Measurements from ENCODE around the gene PIK3C2A. TPM values are rescaled to one million over a fixed set of nuclear protein-coding genes. Genes with fewer than 3 reads are reported as not detected.

The PIK3C2A gene
- total and polyA plus RNA-seq, 2 donors (not counting 1 experiment from before 2014, with no cell fraction given), result 7.0 to 48.8 TPM

GRCh38 chr11:17183836-17184235 is 23.9 kb downstream of the PIK3C2A start:
- Histone ChIP-seq H3K27me3 (replicated peaks in 1 of 4; ENCODE audit: control extremely low read depth in 1 of 4, control insufficient read depth in 3 of 4, insufficient read depth in 4 of 4, low read length in 3 of 4) (no peaks in the 10 kb centered on the region), H3K36me3 (replicated peaks in 1 of 2; ENCODE audit: control extremely low read depth in 1 of 2, control insufficient read depth in 1 of 2, extremely low read depth in 1 of 2, insufficient read depth in 2 of 2, low read length in 1 of 2) (peaks cover 2 to 3% of the 10 kb centered on the region in 2 experiments), H3K9ac (ENCODE audit: low read length) (no peak overlapping the region), H3K4me1 (ENCODE audit: control insufficient read depth in 2 of 2, insufficient read depth in 2 of 2, low read length in 2 of 2) (no peaks in the 10 kb centered on the region), H4K20me1 (ENCODE audit: control insufficient read depth, insufficient read depth, low read length, poor library complexity, severe bottlenecking) (peaks cover 22% of the 10 kb centered on the region), H3K79me2 (ENCODE audit: control insufficient read depth, insufficient read depth, low read length) (peaks cover 80% of the 10 kb centered on the region), H3K4me3 (ENCODE audit: control extremely low read depth in 1 of 5, extremely low read depth in 1 of 5, insufficient read depth in 1 of 5, low read depth in 2 of 5, low read length in 4 of 5) (no peak overlapping the region), H3K4me2 (replicated peaks; ENCODE audit: low read depth, low read length, poor library complexity, severe bottlenecking) (no peak overlapping the region), H2AFZ (ENCODE audit: insufficient read depth, low read depth, low read length, poor library complexity, severe bottlenecking) (no peak overlapping the region), H3K27ac (ENCODE audit: low read length in 2 of 2) (no peak overlapping the region), H3K9me3 (ENCODE audit: control extremely low read depth in 1 of 3, control insufficient read depth in 2 of 3, insufficient read depth in 1 of 3, low read length in 2 of 3) (peaks cover 0 to 4% (median 0%) of the 10 kb centered on the region in 3 donors)
- H3K9me3 Mint-ChIP-seq (ENCODE audit: insufficient read depth), result no peaks in the 10 kb centered on the region
- intact Hi-C loops (cut with micrococcal nuclease), result no loop called here
- no peak overlapping the region for H3K4me3 Mint-ChIP-seq
- POLR2A ChIA-PET, result no interaction called here
- no peaks in the 10 kb centered on the region for H3K27me3 Mint-ChIP-seq
- TF ChIP-seq EZH2 (IDR thresholded peaks at IDR 0.05; ENCODE audit: borderline replicate concordance, insufficient read depth, low read depth, low read length, poor library complexity, severe bottlenecking), result no peak
- TF ChIP-seq CTCF (IDR thresholded peaks at IDR 0.05), result no peak
- H3K4me1 Mint-ChIP-seq, result peaks cover 3% of the 10 kb centered on the region
- CTCF ChIA-PET, result no interaction called here
- WGBS (ENCODE audit: insufficient coverage), result 100% methylated on average over 1 of the region's 1 CpG
- ATAC-seq (ENCODE audit: low read depth), result no peak
- DNase-seq, result no peak
- H3K27ac Mint-ChIP-seq, result no peak overlapping the region

GRCh38 chr11:17179970-17180369 is 27.8 kb downstream of the PIK3C2A start:
- Histone ChIP-seq H2AFZ (ENCODE audit: insufficient read depth, low read depth, low read length, poor library complexity, severe bottlenecking) (no peak overlapping the region), H3K4me2 (replicated peaks; ENCODE audit: low read depth, low read length, poor library complexity, severe bottlenecking) (no peak overlapping the region), H3K9ac (ENCODE audit: low read length) (no peak overlapping the region), H3K9me3 (ENCODE audit: control extremely low read depth in 1 of 3, control insufficient read depth in 2 of 3, insufficient read depth in 1 of 3, low read length in 2 of 3) (peaks cover 0 to 4% (median 0%) of the 10 kb centered on the region in 3 donors), H3K36me3 (replicated peaks in 1 of 2; ENCODE audit: control extremely low read depth in 1 of 2, control insufficient read depth in 1 of 2, extremely low read depth in 1 of 2, insufficient read depth in 2 of 2, low read length in 1 of 2) (peaks cover 2% of the 10 kb centered on the region in 2 experiments), H3K79me2 (ENCODE audit: control insufficient read depth, insufficient read depth, low read length) (peaks cover 56% of the 10 kb centered on the region), H3K27me3 (replicated peaks in 1 of 4; ENCODE audit: control extremely low read depth in 1 of 4, control insufficient read depth in 3 of 4, insufficient read depth in 4 of 4, low read length in 3 of 4) (no peaks in the 10 kb centered on the region), H4K20me1 (ENCODE audit: control insufficient read depth, insufficient read depth, low read length, poor library complexity, severe bottlenecking) (peaks cover under 1% of the 10 kb centered on the region), H3K27ac (ENCODE audit: low read length in 2 of 2) (no peak overlapping the region), H3K4me3 (ENCODE audit: control extremely low read depth in 1 of 5, extremely low read depth in 1 of 5, insufficient read depth in 1 of 5, low read depth in 2 of 5, low read length in 4 of 5) (no peak overlapping the region), H3K4me1 (ENCODE audit: control insufficient read depth in 2 of 2, insufficient read depth in 2 of 2, low read length in 2 of 2) (no peaks in the 10 kb centered on the region)
- no CpG with 5 or more reads among the region's 3 CpGs for WGBS (ENCODE audit: insufficient coverage)
- no peak for ATAC-seq (ENCODE audit: low read depth)
- H3K4me1 Mint-ChIP-seq, result peaks cover 6% of the 10 kb centered on the region
- ChIA-PET POLR2A (no interaction called here), CTCF (no interaction called here)
- intact Hi-C loops (cut with micrococcal nuclease), result no loop called here
- DNase-seq, result no peak
- no peaks in the 10 kb centered on the region for H3K27me3 Mint-ChIP-seq
- no peaks in the 10 kb centered on the region for H3K9me3 Mint-ChIP-seq (ENCODE audit: insufficient read depth)
- no peak overlapping the region for H3K27ac Mint-ChIP-seq
- no peak overlapping the region for H3K4me3 Mint-ChIP-seq
- TF ChIP-seq CTCF (IDR thresholded peaks at IDR 0.05) (no peak), EZH2 (IDR thresholded peaks at IDR 0.05; ENCODE audit: borderline replicate concordance, insufficient read depth, low read depth, low read length, poor library complexity, severe bottlenecking) (no peak)
